HG03139 (cell line): ENCODE measurements around the gene TMEM253.

Experiments used
- ATAC-seq: cut with Tn5 transposase; IDR thresholded peaks from one replicate; pipeline ENCODE4 v1.9.1; 2021; ENCODE audit not compliant: unreplicated experiment

The TMEM253 gene

DNA sequence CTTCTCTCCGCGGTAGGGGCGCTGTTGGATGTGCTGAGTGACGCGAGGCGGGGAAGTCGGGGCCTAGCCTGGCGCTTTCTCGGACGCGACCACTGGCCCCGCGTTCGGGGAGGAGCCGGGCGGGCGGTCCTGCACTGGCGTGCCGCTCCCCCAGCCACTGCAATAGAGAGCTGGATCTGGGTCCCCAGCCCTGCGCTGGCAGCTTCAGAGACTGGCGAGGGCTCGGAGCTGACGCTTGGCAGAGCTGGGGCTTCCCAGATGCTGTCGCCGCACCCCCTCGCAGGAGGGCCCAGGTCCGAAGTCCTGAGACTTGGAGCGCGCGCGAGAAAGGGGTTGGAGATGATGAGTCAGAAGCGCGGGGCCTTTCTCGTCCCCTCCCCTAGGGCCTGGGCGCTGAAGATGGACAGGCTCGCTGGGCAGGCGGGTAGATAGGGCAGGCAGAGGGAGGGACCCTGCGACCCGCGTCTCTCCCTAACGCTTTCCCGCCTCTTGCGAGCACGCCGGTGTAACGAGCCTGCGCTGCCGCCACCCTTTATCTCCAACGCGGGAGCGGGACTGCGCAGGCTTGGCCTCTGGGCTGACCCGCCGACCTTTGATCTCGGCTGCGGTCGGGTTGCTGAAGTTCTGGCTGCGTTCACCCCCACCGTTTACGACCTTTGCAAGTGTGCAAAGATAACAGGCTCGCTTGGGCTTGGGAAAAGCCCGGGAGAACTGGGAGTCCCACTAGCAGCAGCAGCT, 3.0 kb downstream of the TMEM253 start:
- peak; percentile 84 for ATAC-seq

DNA sequence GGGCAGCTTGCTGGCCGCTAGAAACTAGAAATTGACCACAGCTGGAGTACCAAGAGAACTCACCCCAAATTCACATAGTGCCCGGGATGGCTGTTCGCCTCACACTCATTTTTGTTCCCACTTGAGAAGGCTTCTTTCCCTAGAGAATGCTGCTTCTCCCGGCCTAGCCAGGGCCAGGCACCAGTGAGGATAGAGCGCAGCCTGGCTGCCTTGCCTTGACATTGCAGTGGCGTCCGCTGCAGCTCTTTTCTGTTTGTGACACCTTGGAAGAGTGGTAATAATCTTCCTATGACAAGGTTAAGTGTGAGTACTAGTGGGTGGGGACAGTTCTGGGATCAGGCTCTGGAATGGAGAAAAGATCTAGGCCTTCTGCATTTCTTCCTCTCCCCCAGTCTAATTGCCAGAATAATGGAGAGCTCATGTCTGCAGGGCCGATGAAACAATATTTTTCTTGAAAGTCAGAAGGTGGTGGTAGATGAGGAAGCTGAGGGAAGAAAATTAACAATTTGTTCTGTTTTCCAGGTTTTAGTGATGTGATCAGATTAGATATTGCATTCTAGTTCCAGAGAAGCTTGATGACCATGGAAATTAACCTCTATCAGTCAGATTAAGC, 3.7 kb downstream of the TMEM253 start:
- ATAC-seq = peak; percentile 30

DNA sequence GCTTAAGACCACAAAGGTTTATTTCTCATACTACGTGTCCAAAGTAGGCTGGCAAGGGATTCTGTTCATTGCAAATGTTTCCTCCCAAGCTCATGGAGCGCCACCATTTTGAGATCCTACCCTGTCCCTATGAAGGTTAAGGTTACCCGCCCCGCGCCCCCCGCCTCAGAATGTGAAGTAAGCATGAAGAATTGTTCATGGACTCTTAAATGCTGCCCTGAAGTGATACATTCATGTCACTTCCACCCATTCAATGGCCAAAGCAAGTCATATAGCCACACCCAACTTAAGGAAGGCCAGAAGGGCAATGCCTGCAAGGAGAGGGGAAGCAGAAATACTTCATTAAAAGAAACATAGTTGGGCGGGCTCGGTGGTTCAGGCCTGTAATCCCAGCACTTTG, 4.2 kb downstream of the TMEM253 start:
- no peak for ATAC-seq

DNA sequence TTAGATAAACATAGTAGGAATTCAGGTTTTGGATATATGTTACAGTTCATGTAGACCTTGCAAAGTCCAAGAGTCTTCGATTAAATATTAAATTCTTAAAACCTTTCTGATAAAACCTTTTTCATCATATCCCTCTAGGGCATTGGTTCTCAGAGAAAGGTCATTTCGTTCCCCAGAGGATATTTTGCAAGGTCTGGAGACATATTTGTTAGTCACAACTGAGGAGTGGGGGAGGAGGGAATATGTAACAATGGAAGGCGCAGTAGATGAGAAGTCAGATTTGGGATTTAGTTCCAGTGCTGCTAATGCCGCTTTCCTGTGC, 5.3 kb downstream of the TMEM253 start:
- ATAC-seq = no peak

DNA sequence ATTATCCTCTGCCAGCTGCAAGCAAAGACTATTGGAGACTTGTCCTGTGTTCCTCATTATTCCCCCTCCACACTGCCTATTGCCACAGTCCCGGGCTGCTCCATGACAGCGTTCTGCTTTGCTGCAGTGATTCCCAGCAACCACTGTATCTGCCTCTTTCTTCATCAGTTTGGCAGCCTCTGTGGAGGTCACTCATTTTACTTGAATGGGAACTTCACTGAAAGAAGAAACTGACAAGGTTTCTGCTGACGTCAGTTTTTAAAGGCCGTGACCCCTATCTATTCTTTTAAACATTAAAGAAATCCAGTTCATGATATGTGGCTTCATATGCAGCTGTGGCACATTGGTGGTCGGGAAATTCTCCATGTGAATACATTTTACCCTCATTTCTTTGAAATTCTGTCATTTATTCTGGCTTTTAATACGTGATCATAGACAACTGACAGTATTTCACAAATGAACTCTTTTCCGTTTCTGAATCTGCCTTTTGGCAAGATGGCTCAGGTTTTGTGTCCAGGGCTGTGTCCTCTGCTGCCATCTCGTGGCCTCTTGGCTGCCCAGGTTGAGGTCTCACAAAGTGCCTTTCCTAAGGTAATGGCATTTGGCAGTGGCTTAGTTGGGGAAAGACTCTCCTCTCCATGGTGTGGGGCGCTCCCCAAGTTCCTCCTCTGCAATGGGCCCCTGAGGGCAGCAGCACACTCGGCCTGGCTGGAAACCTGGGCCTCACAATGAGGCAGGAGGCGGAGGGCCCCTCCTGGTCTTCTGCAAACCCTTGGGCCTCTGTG, 5.8 kb downstream of the TMEM253 start:
- ATAC-seq = no peak

DNA sequence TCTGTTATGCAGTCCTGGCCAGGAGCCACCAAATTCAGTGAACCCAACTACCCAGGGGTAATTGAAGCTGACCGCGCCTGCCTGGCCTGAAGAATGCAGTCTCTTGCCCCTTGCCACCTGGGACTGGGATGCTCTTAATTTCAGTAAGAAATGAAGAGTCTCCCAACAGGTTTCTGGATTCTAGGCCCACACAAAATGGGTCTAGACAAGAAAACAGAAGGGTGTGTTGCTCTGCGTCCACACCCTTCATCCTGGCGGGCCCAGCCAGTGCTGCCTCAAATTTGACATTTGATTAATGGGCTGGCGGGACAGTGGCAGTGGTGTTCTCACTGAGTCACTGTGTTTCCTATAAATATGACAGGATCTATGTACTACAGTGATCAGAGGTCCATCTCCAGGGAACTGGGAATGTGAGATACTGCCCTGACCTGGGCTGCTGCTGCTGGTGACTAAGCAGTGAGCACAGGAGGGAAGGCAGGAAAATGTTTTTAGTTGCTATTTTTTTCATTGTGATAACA, 6.5 kb downstream of the TMEM253 start:
- no peak for ATAC-seq

DNA sequence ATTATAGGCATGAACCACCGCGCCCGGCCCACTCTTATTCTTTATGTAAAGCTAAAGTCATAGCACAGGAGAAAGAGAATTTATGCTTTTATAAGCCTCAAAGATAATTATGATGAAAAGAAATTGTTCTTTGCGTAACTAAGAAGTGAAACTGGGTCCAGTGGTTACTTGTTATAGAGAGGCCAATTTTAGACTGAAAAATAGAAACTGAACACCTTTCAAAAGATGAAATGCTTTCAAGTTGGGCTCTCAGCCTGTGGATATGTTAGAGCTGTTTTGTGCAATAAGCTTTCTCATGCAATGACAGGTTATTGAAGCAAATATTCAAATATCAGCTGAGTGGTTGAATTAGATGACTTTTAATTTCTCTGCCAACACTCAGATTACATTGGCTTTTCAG, 7.9 kb downstream of the TMEM253 start:
- ATAC-seq = no peak

DNA sequence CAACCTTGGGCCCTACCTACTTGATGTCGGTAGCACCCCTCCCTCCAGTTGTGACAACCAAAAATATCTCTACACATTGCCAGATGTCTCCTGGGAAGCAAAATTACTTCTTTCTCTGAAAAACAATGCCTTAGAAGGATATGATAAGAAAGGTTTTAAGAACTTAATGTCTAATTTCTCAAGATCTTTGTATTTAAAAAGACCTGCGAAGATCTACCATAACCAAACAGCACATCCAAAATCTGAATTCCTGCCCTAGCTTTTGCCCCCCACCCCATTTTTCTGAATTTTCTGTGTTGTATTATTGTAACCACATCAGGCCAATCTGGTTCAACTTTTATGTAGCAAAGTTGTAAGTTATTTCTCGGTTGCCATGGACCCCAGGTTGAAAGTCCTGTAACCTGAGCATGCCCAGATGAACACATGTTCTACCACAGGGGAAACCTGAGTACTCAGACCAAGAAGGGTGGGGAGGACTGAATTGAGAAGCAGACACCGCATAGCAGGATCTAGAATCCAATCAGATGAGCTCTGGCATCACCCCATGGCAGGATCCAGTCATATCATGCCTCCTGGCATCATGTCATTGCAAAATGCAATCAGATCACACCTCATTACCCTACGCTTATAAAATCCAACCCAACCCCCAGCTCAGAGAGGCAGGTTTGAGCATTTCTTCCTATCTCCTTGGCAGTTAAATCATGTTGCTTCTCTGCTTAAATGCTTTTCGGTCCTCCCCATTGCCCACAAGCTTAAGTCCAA, 8.7 kb downstream of the TMEM253 start:
- no peak for ATAC-seq

DNA sequence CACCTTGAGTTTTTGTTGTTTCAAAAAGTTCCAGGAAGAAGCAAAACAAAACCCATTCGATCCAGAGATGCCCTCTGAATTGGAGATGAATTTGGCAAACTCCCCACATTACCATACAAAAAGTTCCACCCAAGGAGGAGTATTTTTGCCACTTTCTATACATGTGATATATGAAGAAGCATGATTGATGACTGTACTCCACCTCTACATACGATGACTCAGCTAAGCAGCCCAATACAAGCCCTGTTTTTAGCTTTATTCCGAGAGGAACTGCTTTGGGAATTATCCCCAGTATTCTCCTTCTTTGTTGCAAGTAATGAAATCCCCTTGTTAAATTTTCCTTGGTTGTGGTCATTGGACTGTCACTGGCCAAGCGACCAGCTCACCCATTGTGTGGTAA, 11.4 kb downstream of the TMEM253 start:
- no peak for ATAC-seq

DNA sequence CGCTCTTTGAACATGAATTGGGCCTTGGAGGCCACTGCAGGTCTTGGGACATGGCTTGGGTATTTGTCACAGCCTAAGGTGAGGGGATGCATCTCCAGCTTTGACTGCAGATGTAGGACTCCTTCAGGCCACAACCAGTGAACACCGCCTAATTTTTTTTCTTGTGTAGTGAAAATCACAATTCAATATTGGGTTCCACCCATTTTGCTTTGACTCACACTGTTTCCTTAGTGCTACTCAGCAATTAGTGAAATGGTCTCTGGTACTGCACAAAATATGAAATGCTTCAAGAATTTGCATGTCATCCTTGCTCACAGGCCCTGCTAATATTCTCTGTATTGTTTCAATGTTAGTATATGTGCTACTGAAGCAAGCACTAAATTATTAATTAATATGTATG, 12.5 kb downstream of the TMEM253 start:
- ATAC-seq = no peak

DNA sequence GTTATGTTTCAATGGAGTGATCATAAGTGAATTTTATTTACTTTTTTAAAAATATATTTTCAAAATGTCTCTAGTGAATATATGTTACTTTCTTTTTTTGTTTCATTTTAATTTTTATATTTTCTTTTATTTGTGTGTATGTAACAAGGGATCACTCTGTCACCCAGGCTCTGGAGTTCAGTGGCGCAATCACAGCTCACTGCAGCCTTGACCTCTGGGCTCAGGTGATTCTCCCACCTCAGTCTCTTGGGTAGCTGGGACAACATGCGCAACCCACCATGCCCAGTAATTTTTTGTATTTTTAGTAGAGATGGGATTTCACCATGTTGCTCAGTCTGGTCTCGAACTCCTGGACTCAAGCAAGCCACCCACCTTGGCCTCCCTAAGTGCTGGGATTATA, 18.1 kb downstream of the TMEM253 start:
- no peak for ATAC-seq

DNA sequence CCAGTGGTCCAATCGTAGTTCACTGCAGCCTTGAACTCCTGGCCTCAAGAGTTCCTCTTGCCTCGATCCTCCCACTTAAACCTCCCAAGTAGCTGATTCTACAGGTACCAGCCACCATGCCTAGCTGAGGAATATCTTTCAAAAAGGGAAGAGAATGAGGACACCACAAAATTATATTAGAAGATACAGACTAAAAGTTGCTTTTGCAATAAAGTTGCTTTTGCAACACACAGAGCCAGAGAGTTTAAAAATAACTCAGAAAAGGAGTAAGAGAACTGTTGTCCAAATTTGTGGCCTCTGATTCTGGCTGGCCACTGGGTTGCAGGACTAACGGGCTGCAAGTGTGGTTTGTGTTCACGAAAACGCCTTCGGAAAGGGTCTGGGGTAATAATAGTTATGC, 19.8 kb downstream of the TMEM253 start:
- no peak for ATAC-seq

DNA sequence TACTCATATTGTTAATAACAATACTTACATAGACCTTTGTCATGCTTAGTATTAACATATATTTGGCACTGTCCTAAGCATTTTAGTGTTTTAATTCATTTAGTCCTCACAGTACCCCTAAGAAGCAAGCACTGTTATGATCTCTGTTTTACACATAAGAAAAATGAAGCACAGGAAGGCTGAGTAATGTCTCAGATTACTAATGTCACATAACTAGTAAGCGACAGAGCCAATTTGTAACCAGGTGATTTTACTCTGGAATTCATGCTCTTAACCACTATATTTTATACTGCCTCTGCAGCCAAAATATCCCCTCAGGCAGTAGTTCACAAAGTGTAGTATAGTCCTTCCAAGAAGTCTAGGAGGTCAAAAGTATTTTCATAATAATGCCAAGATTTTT, 20.3 kb downstream of the TMEM253 start:
- no peak for ATAC-seq

DNA sequence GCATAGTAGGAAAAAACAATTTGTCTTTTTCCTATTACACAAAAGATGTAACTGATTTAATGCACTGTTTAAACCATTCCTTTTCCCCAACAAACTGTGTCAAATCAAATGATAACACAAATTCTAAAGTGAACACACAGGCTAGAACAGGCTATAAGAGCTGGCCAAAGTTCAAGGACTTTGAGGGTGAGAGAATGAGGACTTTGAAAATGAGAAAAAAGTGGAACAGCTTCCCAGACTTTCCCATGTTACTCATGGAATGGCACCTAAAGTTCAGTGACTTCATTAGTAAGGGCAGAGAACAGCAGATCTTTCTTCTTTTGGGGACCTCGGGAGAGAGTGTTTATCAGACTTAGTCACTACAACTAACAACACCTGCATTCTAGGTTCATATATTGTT, 22.6 kb downstream of the TMEM253 start:
- ATAC-seq = no peak

DNA sequence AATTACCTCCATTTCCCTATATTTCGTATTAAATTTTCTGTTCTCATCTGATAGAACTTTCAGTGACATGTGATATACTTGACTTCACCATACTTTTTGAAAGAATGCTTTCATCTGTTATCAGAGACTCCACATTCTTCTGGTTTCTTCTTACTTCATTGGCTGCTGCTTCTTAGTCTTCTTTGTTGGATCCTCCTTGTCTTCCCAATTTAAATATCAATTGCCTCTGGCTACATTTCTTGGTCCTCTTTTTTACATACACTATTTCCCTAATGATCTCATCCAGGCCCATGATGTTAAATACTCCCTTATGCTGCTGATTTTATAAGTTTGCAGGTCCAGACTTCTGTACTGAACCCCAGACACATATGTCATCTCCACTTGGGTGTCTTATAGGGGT, 33.0 kb downstream of the TMEM253 start:
- no peak for ATAC-seq

DNA sequence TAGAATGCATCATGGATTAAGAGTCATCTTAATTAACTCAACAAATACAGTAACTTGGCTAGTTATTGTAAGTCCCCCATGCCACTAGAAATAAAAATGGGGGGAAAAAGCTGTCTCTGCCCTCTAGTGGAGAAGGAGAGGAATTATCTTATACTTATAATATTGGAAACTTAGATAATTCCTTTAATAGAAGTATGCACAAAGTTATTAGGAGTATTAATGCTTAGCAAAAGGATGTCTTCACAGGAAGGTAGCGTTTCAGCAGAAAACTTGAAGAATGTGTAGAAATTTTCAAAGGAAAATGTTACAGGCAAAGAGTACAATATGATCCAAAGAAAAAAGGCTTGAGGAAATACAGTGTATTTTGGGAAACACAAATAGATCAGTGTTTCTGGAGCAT, 35.2 kb downstream of the TMEM253 start:
- ATAC-seq = no peak

DNA sequence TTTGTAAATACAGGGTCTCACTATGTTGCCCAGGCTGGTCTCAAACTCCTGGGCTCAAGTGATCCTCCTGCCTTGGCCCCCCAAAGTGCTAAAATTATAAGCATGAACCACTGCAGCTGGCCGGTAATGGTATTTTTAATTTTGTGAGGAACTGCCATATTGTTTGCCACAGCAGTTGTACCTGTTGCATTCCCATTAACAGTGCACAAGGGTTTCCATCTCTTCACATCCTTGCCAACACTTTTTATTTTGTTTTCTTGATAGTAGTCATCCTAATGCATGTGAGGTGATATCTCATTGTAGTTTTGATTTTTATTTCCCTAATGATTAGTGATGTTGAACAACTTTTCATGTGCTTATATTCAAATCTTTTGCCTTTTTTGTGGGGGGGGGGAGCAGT, 41.5 kb downstream of the TMEM253 start:
- no peak for ATAC-seq

DNA sequence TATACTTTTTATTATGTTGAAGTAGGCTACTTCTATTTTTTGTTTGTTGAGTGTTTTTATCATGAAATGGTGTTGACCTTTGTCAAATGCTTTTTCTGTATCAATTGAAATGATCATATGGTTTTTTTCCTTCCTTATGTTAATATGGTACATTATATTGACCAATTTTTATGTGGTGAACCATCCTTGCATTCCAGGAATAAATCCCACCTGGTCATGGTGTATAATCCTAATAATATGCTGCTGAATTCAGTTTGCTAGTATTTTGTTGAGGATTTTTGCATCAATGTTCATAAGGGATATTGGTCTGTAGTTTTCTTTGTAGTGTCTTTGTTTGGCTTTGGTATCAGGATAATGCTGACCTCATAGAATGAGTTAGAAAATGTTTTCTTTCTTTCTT, 44.6 kb downstream of the TMEM253 start:
- no peak for ATAC-seq

DNA sequence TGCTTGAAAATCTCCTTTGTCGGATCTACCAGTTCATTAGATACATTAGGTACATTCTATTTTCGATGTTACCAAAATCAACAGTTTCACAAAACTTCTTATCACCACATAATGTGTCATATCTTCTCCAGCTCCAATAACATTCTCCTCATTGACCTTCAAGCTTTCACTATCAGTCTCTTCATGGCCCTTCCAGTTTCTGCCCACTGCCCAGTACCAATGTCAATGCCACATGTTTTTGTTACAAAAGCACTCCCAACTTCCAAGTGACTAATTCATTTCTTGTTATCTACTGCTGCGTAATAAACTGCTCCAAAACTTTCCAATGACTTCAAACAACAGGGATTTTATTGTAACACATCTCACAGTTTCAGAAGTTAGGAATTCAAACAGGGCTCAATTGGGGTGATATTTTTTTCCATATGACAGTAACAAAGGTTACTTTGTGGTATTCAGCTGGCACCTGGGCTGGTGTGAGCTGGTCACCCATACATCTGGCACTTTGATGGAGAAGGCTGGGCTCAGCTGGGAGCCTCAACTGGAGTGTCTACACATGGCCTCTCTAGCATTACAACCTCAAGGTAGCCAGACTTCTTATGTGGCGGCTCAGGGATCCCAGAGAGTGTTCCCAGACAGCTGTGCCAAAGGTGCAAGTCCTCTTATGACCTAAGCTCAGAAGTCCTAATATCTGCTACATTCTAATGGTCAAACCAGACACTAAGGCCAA, 48.9 kb downstream of the TMEM253 start:
- ATAC-seq = no peak
